GM19035 (cell line): ENCODE measurements around the gene PLEKHM3.

Experiments used
- ATAC-seq: cut with Tn5 transposase; IDR thresholded peaks from one replicate; pipeline ENCODE4 v1.9.1; 2021; ENCODE audit not compliant: unreplicated experiment

Gene PLEKHM3

GRCh38 chr2:207807516-207807915 lies 217.8 kb downstream of the PLEKHM3 start:
- ATAC-seq: peak; percentile 71

- ATAC-seq: no peak
Measured at GRCh38 chr2:207805566-207806226, 219.6 kb downstream of the PLEKHM3 start.

GRCh38 chr2:207802650-207803049 lies 222.7 kb downstream of the PLEKHM3 start:
- ATAC-seq: no peak

- ATAC-seq: no peak
Measured at GRCh38 chr2:207801259-207801658, 224.1 kb downstream of the PLEKHM3 start.

GRCh38 chr2:207796585-207797350 lies 228.6 kb downstream of the PLEKHM3 start:
- no peak for ATAC-seq

GRCh38 chr2:207792244-207792785 lies 233.0 kb downstream of the PLEKHM3 start:
- ATAC-seq: no peak

- ATAC-seq: no peak
Measured at GRCh38 chr2:207791579-207792243, 233.6 kb downstream of the PLEKHM3 start.

- no peak for ATAC-seq
Measured at GRCh38 chr2:207790898-207791297, 234.4 kb downstream of the PLEKHM3 start.

GRCh38 chr2:207787800-207788199 lies 237.5 kb downstream of the PLEKHM3 start:
- ATAC-seq: no peak

- no peak for ATAC-seq
Measured at GRCh38 chr2:207787017-207787416, 238.3 kb downstream of the PLEKHM3 start.

GRCh38 chr2:207784898-207785297 lies 240.4 kb downstream of the PLEKHM3 start:
- ATAC-seq: no peak

- no peak for ATAC-seq
Measured at GRCh38 chr2:207783514-207783913, 241.8 kb downstream of the PLEKHM3 start.

- no peak for ATAC-seq
Measured at GRCh38 chr2:207782238-207783030, 242.9 kb downstream of the PLEKHM3 start.

GRCh38 chr2:207779523-207779922 lies 245.8 kb downstream of the PLEKHM3 start:
- ATAC-seq: no peak

GRCh38 chr2:207778298-207778882 lies 246.9 kb downstream of the PLEKHM3 start:
- ATAC-seq: no peak

GRCh38 chr2:207777124-207777523 lies 248.2 kb downstream of the PLEKHM3 start:
- ATAC-seq: no peak

GRCh38 chr2:207775473-207775872 lies 249.9 kb downstream of the PLEKHM3 start:
- no peak for ATAC-seq

- ATAC-seq: no peak
Measured at GRCh38 chr2:207772844-207773205, 252.5 kb downstream of the PLEKHM3 start.

GRCh38 chr2:207772081-207772843 lies 253.1 kb downstream of the PLEKHM3 start:
- no peak for ATAC-seq

- no peak for ATAC-seq
Measured at GRCh38 chr2:207771421-207771820, 253.9 kb downstream of the PLEKHM3 start.
